Testis (tissue), 2 donors: Measurements from ENCODE around the gene KLHL2.
"Not testable (repeated sequence)": the region's sequence is repeated elsewhere in the genome, so short reads cannot be mapped to it uniquely, and the experiment has no call there.

ENCODE experiments used
- POLR2A ChIP-seq: fragments of 450-650 bp; IDR thresholded peaks from one replicate; pipeline ENCODE4 v1.6.1; 2017; ENCODE audit warnings: antibody characterized with exemption, mild to moderate bottlenecking, moderate library complexity
- TF ChIP-seq, protein P1 (sequence below), 3 experiments: fragments of 450-650 bp in 2 of 3; fragments of 200-600 bp in 1 of 3; sonication (generic) in 1 of 3; IDR thresholded peaks; one replicate each; pipeline ENCODE4 v1.5.1; 2016 to 2019; ENCODE audit warnings: antibody characterized with exemption in 3 of 3, mild to moderate bottlenecking in 2 of 3, moderate library complexity in 1 of 3

DNA sequence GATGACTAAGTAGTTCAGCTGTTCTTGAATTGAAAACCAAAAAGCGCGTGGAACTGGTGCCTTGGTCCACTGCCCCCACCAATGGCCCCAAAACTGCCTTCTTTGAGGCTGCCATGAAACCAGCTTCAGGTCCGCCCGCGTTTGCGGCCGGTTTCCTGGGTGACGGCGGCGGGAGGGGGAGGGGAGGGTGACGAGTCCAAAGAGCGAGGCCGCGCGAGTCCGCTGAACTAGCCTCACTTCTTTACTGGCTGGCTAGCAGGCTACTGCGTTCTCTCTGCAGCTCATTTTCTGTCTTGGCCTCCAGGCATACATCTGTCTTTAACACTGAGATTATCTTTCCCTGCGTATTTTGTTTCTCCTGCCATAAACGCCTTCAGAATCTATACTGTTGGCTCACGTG lies 72.2 kb downstream of the KLHL2 start:
- TF ChIP-seq, protein P1, sequence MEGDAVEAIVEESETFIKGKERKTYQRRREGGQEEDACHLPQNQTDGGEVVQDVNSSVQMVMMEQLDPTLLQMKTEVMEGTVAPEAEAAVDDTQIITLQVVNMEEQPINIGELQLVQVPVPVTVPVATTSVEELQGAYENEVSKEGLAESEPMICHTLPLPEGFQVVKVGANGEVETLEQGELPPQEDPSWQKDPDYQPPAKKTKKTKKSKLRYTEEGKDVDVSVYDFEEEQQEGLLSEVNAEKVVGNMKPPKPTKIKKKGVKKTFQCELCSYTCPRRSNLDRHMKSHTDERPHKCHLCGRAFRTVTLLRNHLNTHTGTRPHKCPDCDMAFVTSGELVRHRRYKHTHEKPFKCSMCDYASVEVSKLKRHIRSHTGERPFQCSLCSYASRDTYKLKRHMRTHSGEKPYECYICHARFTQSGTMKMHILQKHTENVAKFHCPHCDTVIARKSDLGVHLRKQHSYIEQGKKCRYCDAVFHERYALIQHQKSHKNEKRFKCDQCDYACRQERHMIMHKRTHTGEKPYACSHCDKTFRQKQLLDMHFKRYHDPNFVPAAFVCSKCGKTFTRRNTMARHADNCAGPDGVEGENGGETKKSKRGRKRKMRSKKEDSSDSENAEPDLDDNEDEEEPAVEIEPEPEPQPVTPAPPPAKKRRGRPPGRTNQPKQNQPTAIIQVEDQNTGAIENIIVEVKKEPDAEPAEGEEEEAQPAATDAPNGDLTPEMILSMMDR (IDR thresholded peaks at IDR 0.05), result not testable (repeated sequence)
- TF ChIP-seq POLR2A, result not testable (repeated sequence)
